Panc1 (cell line): Measurements from ENCODE around the gene ELOVL2. TPM values are rescaled to one million over a fixed set of nuclear protein-coding genes. Genes with fewer than 3 reads are reported as not detected.

Source experiments
- ATAC-seq: fragments of 200-7000 bp; cut with Tn5 transposase; 2 replicates; pipeline ENCODE4 v1.9.1; 2020; ENCODE audit warnings: mild to moderate bottlenecking, moderate library complexity
- BruUV-seq: library from RNA; stranded (reverse); fragments of 400-500 nt; replicated peaks from 2 replicates; lab custom pipeline; 2021; lab: Mats Ljungman, UMichigan
- CTCF ChIA-PET: fragments of 300-600 bp; sonication (Branson Sonifier 250); formaldehyde crosslinking; loops from one replicate; lab custom pipeline; 2022; ENCODE audit warnings: antibody characterized with exemption; lab: Charles Lee
- POLR2A ChIA-PET: fragments of 300-600 bp; sonication (Branson Sonifier 250); formaldehyde crosslinking; loops from one replicate; lab custom pipeline; 2022; ENCODE audit warnings: antibody characterized with exemption; lab: Charles Lee
- DNase-seq: peaks from one replicate; pipeline ENCODE4 v3.0.0-alpha.2; 2010; ENCODE audit warnings: low read depth, low spot score
- H3K27ac ChIP-seq: 2 replicates; pipeline ENCODE4 v1.5.1; 2011; ENCODE audit warnings: mild to moderate bottlenecking, low read length, inconsistent platforms
- H3K27me3 ChIP-seq: fragments of 200-500 bp; sonication (Bioruptor generic); 2 replicates; pipeline ENCODE4 v1.6.0; 2014; ENCODE audit warnings: low read length, inconsistent platforms; ENCODE audit not compliant: control insufficient read depth, insufficient read depth
- H3K36me3 ChIP-seq: fragments of 200-500 bp; sonication (Bioruptor generic); 2 replicates; pipeline ENCODE4 v1.5.1; 2014; ENCODE audit warnings: inconsistent platforms, mild to moderate bottlenecking, low read length, moderate library complexity; ENCODE audit not compliant: control insufficient read depth, insufficient read depth
- H3K4me1 ChIP-seq: 2 replicates; pipeline ENCODE4 v1.5.1; 2011; ENCODE audit warnings: inconsistent platforms, mild to moderate bottlenecking, low read length, moderate library complexity; ENCODE audit not compliant: control insufficient read depth, insufficient read depth
- H3K4me3 ChIP-seq, 2 experiments: 2 replicates each; pipeline ENCODE4 v1.5.1; 2011 to 2012; ENCODE audit warnings: low read depth in 2 of 2, low read length in 2 of 2, mild to moderate bottlenecking in 2 of 2, inconsistent platforms in 1 of 2, moderate library complexity in 1 of 2
- H3K9me3 ChIP-seq: fragments of 200-500 bp; sonication (Bioruptor generic); 2 replicates; pipeline ENCODE4 v1.5.1; 2014; ENCODE audit warnings: low read depth, mild to moderate bottlenecking, inconsistent platforms, low read length, moderate library complexity; ENCODE audit not compliant: control insufficient read depth, insufficient read depth
- CTCF ChIP-seq: fragments of 450-650 bp; IDR thresholded peaks from 2 replicates; pipeline ENCODE4 v1.5.1; 2017; ENCODE audit warnings: mild to moderate bottlenecking
- POLR2AphosphoS5 ChIP-seq: IDR thresholded peaks from 2 replicates; pipeline ENCODE4 v1.6.1; 2012; ENCODE audit warnings: mild to moderate bottlenecking, low read depth, low read length, moderate library complexity
- REST ChIP-seq, 2 experiments: IDR thresholded peaks; 2 replicates each; pipeline ENCODE4 v1.6.1; 2011 to 2012; ENCODE audit warnings: low read depth in 2 of 2, control low read depth in 1 of 2, low read length in 1 of 2, mild to moderate bottlenecking in 1 of 2, moderate library complexity in 1 of 2; ENCODE audit not compliant: insufficient read depth in 1 of 2
- SIN3A ChIP-seq: IDR thresholded peaks from 2 replicates; pipeline ENCODE4 v1.6.1; 2012; ENCODE audit warnings: low read depth, mild to moderate bottlenecking, low read length, moderate library complexity, borderline replicate concordance; ENCODE audit not compliant: insufficient read depth
- TCF7L2 ChIP-seq: IDR thresholded peaks from 2 replicates; pipeline ENCODE4 v1.6.1; 2011; ENCODE audit warnings: mild to moderate bottlenecking, low read depth, low read length, inconsistent platforms
- in situ Hi-C: cut with HindIII; loops from 2 replicates; pipeline ENCODE4 v1.10.0; 2016; ENCODE audit warnings: low sequenced_read_pairs, low pct_unique_long_range_greater_than_20kb
- intact Hi-C: fragments of 100-400 bp; cut with micrococcal nuclease; formaldehyde crosslinking; loops from one replicate; pipeline ENCODE4 v1.10.0; 2022; ENCODE audit not compliant: unreplicated experiment
- total RNA-seq: library from RNA; stranded (reverse); gene quantifications from one replicate; pipeline ENCODE4 v1.2.1, GENCODE V29; 2021; ENCODE audit not compliant: unreplicated experiment

The ELOVL2 gene
- total RNA-seq, 1 experiment from 2014 or later = 27.8 TPM

GRCh38 chr6:11066505-11067347 is 22.6 kb upstream of the ELOVL2 start:
- Histone ChIP-seq H3K4me3 (no peak overlapping the region), H3K9me3 (no peaks in the 10 kb centered on the region), H3K27me3 (no peaks in the 10 kb centered on the region), H3K36me3 (no peaks in the 10 kb centered on the region), H3K4me1 (no peaks in the 10 kb centered on the region), H3K27ac (no peak overlapping the region)
- ATAC-seq = no peak
- DNase-seq = no peak
- ChIA-PET CTCF (interaction anchor here (0.7 kb wide), 1 partner anchor 221 kb away, joined by 4 read pairs; no protein-coding TSS in a partner anchor), POLR2A (no interaction called here)
- in situ Hi-C loops (no loop called here), intact Hi-C loops (no loop called here)
- no peak for TF ChIP-seq POLR2AphosphoS5
- TF ChIP-seq SIN3A = no peak
- no peak for TF ChIP-seq CTCF
- TF ChIP-seq TCF7L2 = no peak
- TF ChIP-seq REST (IDR thresholded peaks at IDR 0.05; ENCODE audit: insufficient read depth in 1 of 2, low read depth in 2 of 2, low read length in 1 of 2) = no peak
- BruUV-seq = no TSS peak

- no peaks in the 10 kb centered on the region for H3K9me3 ChIP-seq
- POLR2A ChIA-PET = no interaction called here
- in situ Hi-C loops = no loop called here
- CTCF ChIA-PET = no interaction called here
- H3K27me3 ChIP-seq = no peaks in the 10 kb centered on the region
- BruUV-seq = no TSS peak
- H3K27ac ChIP-seq = no peak overlapping the region
- no peak overlapping the region for H3K4me3 ChIP-seq
- DNase-seq (no peak), ATAC-seq (no peak)
- intact Hi-C loops = no loop called here
- H3K4me1 ChIP-seq = no peaks in the 10 kb centered on the region
- TF ChIP-seq SIN3A = no peak
- TF ChIP-seq CTCF = no peak
- no peak for TF ChIP-seq POLR2AphosphoS5
- TF ChIP-seq TCF7L2 = no peak
- no peak for TF ChIP-seq REST (IDR thresholded peaks at IDR 0.05; ENCODE audit: insufficient read depth in 1 of 2, low read depth in 2 of 2, low read length in 1 of 2)
- no peaks in the 10 kb centered on the region for H3K36me3 ChIP-seq
Observed at GRCh38 chr6:11065436-11066202, 21.5 kb upstream of the ELOVL2 start.
